ENCODE results near the gene WTIP.

DNA sequence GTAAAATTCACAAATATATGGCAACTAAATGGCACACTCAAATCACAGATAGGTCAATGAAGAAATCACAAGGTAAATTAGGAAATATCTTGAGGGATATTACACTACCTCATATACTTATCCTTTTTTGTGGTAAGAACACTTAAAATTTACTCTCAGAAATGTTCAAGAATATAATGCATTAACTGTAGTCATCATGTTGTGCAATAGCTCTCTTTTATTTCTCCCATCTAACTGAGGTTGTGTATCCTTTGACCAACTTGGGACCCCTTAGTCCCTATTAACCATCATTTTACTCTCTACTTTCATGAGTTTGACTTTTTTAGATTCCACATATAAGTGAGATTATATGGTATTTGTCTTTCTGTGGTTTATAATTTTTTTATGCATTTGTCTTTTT, 52.6 kb downstream of the WTIP start:
- TF ChIP-seq, protein P1, sequence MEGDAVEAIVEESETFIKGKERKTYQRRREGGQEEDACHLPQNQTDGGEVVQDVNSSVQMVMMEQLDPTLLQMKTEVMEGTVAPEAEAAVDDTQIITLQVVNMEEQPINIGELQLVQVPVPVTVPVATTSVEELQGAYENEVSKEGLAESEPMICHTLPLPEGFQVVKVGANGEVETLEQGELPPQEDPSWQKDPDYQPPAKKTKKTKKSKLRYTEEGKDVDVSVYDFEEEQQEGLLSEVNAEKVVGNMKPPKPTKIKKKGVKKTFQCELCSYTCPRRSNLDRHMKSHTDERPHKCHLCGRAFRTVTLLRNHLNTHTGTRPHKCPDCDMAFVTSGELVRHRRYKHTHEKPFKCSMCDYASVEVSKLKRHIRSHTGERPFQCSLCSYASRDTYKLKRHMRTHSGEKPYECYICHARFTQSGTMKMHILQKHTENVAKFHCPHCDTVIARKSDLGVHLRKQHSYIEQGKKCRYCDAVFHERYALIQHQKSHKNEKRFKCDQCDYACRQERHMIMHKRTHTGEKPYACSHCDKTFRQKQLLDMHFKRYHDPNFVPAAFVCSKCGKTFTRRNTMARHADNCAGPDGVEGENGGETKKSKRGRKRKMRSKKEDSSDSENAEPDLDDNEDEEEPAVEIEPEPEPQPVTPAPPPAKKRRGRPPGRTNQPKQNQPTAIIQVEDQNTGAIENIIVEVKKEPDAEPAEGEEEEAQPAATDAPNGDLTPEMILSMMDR (IDR thresholded peaks at IDR 0.05; ENCODE audit: low read length): no peak
- TF ChIP-seq EZH2 (IDR thresholded peaks at IDR 0.05; ENCODE audit: borderline replicate concordance, low read length): no peak

Data from OCI-LY1 (cell line).